ENCODE data around the gene M1AP. TPM values are rescaled to one million over a fixed set of nuclear protein-coding genes. Genes with fewer than 3 reads are reported as not detected.

Gene M1AP
- total and polyA plus RNA-seq, 3 donors from 2014 or later, result 11.7 to 21.4 (median 14.0) TPM

DNA sequence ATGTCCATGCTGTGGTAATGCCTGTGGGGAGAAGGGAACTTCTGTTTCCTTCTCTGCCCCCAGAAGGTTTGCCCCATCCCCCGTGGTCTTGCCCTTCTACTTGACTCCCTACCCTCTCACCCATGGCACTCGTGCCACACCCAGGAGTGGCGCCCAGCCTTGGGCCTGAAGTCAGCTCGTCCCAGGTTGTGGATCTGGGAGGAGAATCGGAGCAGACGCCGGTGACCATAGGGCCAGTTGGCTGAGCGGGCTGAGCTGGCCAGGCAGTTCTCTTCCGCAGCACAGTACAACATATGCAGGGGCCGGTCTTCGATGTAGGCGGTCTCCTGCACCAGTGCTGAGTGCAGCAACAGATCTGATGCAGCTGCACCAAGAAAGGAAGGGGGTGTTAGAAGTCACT is 113.7 kb downstream of the M1AP start:
- H3K4me1 ChIP-seq, result peaks cover 9% of the 10 kb centered on the region
- DNase-seq, result no peak
- WGBS, 2 donors, result 86 to 89% methylated on average over 10 to 12 of the region's 12 CpGs
- H3K9me3 ChIP-seq, result no peaks in the 10 kb centered on the region
- intact Hi-C loops (cut with DNase I; ENCODE audit: low total_unique reads), result no loop called here
- no peaks in the 10 kb centered on the region for H3K36me3 ChIP-seq (ENCODE audit: low read depth, missing control alignments)
- H3K27me3 ChIP-seq, result no peaks in the 10 kb centered on the region
- TF ChIP-seq, protein P1, sequence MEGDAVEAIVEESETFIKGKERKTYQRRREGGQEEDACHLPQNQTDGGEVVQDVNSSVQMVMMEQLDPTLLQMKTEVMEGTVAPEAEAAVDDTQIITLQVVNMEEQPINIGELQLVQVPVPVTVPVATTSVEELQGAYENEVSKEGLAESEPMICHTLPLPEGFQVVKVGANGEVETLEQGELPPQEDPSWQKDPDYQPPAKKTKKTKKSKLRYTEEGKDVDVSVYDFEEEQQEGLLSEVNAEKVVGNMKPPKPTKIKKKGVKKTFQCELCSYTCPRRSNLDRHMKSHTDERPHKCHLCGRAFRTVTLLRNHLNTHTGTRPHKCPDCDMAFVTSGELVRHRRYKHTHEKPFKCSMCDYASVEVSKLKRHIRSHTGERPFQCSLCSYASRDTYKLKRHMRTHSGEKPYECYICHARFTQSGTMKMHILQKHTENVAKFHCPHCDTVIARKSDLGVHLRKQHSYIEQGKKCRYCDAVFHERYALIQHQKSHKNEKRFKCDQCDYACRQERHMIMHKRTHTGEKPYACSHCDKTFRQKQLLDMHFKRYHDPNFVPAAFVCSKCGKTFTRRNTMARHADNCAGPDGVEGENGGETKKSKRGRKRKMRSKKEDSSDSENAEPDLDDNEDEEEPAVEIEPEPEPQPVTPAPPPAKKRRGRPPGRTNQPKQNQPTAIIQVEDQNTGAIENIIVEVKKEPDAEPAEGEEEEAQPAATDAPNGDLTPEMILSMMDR (IDR thresholded peaks at IDR 0.05), result no peak
- TF ChIP-seq POLR2A (IDR thresholded peaks at IDR 0.05), result no peak
- no peak overlapping the region for H3K27ac ChIP-seq
- H3K4me3 ChIP-seq, result no peak overlapping the region

DNA sequence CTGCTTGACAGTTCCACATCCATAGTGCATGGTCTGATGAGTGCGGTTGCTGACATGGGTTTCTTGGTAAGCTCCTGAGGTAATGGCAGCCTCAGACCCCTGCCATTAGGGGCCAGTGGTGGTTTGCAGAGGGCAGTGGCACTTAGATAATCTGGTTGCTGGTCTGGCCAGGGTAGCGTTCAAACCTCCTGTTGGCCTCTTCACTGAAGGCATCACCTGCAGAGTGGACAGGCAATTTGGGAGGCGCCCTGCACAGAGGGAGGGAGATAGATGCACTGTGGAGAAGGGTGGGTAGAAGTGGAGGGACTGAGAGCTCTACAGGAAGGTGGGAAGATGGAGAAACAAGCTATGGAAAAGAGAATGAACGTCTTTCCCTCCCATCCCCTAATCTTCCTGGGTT is 114.7 kb downstream of the M1AP start:
- intact Hi-C loops (cut with DNase I; ENCODE audit: low total_unique reads), result no loop called here
- WGBS, 2 donors, result 76 to 85% methylated on average over 3 to 4 of the region's 4 CpGs

DNA sequence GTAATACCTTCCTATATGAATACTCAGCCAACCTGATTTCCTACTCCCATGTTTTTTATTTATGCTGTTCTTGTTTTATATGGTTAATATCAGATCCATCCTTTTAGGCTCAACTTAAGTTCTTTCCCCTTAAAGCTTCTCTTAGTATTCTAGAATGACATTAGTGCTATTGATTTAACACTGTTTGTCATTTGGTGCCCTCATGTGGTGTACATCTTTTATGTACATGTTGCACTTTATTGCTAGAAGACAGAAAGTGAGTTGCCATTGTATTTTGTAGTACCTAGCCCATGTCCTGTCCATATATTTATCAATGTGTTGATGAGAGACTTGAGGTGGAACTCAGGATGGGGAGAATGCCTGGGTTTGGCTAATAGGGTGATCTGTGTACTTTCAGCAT is 115.9 kb downstream of the M1AP start:
- H3K4me1 ChIP-seq, result peaks cover 16% of the 10 kb centered on the region
- H3K27me3 ChIP-seq, result no peaks in the 10 kb centered on the region
- H3K9me3 ChIP-seq, result no peaks in the 10 kb centered on the region
- H3K27ac ChIP-seq, result no peak overlapping the region
- H3K4me3 ChIP-seq, result no peak overlapping the region
- no peak for DNase-seq
- no peak for TF ChIP-seq POLR2A (IDR thresholded peaks at IDR 0.05)
- TF ChIP-seq, protein P1 (IDR thresholded peaks at IDR 0.05), result no peak
- intact Hi-C loops (cut with DNase I; ENCODE audit: low total_unique reads), result no loop called here
- H3K36me3 ChIP-seq (ENCODE audit: low read depth, missing control alignments), result no peaks in the 10 kb centered on the region

More for the DNA sequence above, 114.7 kb downstream of the M1AP start:
- Histone ChIP-seq H3K27ac (no peak overlapping the region), H3K36me3 (ENCODE audit: low read depth, missing control alignments) (no peaks in the 10 kb centered on the region), H3K4me1 (peaks cover 13% of the 10 kb centered on the region), H3K4me3 (no peak overlapping the region), H3K27me3 (no peaks in the 10 kb centered on the region), H3K9me3 (no peaks in the 10 kb centered on the region)
- DNase-seq, result no peak
- no peak for TF ChIP-seq POLR2A (IDR thresholded peaks at IDR 0.05)
- TF ChIP-seq, protein P1 (IDR thresholded peaks at IDR 0.05), result no peak

DNA sequence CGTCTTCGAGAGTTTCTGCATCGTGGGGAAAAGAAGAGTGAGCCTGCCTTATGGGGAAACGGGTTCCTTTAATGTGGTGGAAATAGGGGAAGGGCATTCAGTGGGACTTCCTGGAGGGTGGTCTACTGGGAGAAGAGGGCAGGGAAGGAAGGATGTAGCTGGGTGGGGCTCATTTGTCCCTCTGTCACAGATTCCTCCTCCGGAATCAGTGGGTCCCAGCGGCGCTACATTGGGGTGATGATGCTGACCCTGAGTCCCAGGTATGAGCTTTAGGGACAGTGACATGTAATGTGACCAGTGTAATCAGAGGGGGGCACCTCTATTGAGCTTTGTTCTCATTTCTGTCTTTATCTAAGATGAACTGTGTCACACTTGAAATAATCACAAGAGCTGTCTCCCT is 116.5 kb downstream of the M1AP start:
- intact Hi-C loops (cut with DNase I; ENCODE audit: low total_unique reads), result no loop called here
- H3K4me3 ChIP-seq, result no peak overlapping the region
- H3K27me3 ChIP-seq, result no peaks in the 10 kb centered on the region
- H3K9me3 ChIP-seq, result no peaks in the 10 kb centered on the region
- no peak for DNase-seq
- H3K27ac ChIP-seq, result no peak overlapping the region
- 74 to 89% methylated on average over 5 to 7 of the region's 7 CpGs for WGBS, 2 donors
- peaks cover 16% of the 10 kb centered on the region for H3K4me1 ChIP-seq
- TF ChIP-seq, protein P1 (IDR thresholded peaks at IDR 0.05), result no peak
- TF ChIP-seq POLR2A (IDR thresholded peaks at IDR 0.05), result no peak
- no peaks in the 10 kb centered on the region for H3K36me3 ChIP-seq (ENCODE audit: low read depth, missing control alignments)
